Measurements from ENCODE around the gene TSPO2.
"Not testable (repeated sequence)": the region's sequence is repeated elsewhere in the genome, so short reads cannot be mapped to it uniquely, and the experiment has no call there.

Gene TSPO2, protein sequence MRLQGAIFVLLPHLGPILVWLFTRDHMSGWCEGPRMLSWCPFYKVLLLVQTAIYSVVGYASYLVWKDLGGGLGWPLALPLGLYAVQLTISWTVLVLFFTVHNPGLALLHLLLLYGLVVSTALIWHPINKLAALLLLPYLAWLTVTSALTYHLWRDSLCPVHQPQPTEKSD

GRCh38 chr6:41042226-41043055, at the start of gene TSPO2:
Gene TSPO2, plus strand, starts transcription at chr6:41042467. Its CDS starts 519 bp downstream, at chr6:41042986.
- DNase-seq (ENCODE audit: low spot score) = no peak

DNA sequence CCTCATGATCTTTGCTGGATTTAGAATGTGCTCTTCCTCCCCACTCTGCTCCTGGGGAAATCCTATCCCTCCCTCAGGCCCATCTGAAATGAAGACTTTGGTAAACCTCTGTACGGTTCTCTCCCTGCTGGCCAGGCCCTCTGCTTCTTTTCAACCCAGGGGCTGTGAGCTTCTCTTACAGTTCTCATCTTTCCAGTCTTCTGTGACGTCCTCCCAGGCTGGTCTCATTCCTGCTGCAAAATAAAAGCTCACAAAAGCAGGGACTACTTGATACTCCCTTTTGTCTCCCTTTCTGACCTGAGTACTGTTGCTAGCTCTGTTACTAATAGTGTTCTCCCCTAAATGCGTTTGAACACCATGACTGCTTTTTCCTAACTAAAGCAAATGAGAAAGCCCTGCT, 49.5 kb upstream of the TSPO2 start:
- DNase-seq (ENCODE audit: low spot score) = no peak

- no peak for DNase-seq (ENCODE audit: low spot score)
Measured at GRCh38 chr6:40996591-40997233, 45.6 kb upstream of the TSPO2 start.

- DNase-seq (ENCODE audit: low spot score) = peak; percentile 21
Measured at GRCh38 chr6:40997234-40997957, 44.9 kb upstream of the TSPO2 start.

- no peak for DNase-seq (ENCODE audit: low spot score)
Measured at GRCh38 chr6:40998661-40999060, 43.6 kb upstream of the TSPO2 start.

- DNase-seq (ENCODE audit: low spot score) = peak; percentile 13
Measured at GRCh38 chr6:40999569-40999968, 42.7 kb upstream of the TSPO2 start.

- no peak for DNase-seq (ENCODE audit: low spot score)
Measured at GRCh38 chr6:41000248-41000647, 42.0 kb upstream of the TSPO2 start.

GRCh38 chr6:41002168-41002567, 40.1 kb upstream of the TSPO2 start:
- DNase-seq (ENCODE audit: low spot score) = no peak

GRCh38 chr6:41006217-41006616, 36.0 kb upstream of the TSPO2 start:
- peak; percentile 24 for DNase-seq (ENCODE audit: low spot score)

DNA sequence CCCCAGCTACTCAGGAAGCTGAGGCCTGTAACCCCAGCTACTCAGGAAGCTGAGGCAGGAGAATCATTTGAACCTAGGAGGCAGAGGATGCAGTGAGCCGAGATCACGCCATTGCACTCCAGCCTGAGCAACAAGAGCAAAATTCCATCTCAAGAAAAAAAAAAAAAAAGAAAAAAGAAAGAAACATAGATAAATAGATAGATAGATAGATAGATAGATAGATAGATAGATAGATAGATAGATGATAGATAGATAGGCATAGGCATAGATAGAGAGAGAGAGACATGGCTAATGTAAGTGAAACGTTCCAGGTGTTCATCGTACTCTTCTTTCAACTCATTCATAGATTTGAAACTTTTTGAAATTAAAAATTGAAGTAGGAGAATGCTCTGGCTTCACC, 35.3 kb upstream of the TSPO2 start:
- DNase-seq (ENCODE audit: low spot score) = not testable (repeated sequence)

- no peak for DNase-seq (ENCODE audit: low spot score)
Measured at GRCh38 chr6:41008011-41008410, 34.3 kb upstream of the TSPO2 start.

DNA sequence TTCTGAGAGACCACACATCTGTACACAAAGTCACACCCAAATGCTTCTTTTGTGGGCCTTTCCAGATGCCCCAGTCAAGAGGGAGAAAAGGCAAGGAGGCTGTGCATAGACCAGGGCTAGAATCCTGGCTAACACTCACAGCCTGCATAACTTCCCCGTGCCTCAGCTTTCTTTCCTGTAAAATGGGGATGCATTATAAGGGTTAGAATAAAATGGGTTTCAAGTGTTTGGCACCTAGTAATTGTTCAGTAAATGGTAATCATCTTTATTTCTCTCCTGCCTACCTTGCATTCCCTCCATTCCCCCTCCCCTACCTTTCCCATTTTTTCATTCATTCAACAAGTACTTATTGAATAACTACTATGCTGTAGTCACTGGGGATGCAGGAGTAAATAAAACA, 32.6 kb upstream of the TSPO2 start:
- no peak for DNase-seq (ENCODE audit: low spot score)

DNA sequence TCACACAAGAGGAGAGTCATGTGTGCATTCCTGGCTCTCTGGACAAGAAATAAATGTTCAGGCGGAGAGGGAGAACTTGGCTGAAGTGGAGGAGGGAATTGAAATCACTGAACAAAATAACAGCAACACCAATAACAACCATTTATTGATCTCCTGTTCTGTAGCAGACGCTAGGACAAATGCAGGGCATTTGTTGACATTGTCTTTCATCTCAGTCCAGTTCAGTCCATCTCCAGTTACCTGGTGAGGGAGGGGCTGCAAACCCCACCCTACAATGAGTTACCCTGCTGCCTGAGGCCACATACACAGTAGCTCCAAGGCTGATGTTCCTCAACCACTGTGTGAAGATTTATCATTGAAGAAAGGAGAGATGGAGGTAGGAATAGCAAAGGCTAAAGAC, 30.6 kb upstream of the TSPO2 start:
- no peak for DNase-seq (ENCODE audit: low spot score)

DNA sequence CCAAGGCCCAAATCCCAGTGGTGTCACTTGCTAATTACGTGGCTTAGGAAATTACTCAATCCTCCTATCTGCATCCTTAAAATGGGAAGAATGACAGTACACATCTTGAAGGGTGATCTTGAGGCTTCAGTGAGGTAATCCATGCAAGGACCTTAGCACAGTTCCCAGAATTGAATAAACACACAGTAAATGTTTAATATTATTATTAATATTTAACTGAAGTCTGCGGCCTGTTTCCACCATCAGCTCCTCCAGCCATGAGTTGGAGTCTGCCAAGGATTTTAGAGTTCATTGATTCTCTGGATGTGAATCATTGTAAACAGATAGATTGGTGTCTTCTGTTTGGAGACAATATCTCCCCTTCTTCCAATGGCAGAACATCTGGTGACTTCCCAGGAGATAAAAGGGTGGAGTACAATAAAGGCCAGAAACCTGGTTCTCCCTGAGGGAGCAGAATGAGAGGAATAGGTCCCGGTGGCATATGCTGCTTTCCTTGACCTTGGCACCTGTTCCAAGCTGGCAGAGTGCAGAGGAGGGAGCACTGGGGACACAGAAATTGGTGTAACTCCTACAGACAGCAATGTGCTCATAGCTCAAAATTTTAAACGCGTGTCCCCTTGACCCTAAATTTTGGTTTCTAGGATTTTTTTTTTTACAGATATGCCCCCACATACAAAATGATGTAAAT, 28.7 kb upstream of the TSPO2 start:
- no peak for DNase-seq (ENCODE audit: low spot score)

DNA sequence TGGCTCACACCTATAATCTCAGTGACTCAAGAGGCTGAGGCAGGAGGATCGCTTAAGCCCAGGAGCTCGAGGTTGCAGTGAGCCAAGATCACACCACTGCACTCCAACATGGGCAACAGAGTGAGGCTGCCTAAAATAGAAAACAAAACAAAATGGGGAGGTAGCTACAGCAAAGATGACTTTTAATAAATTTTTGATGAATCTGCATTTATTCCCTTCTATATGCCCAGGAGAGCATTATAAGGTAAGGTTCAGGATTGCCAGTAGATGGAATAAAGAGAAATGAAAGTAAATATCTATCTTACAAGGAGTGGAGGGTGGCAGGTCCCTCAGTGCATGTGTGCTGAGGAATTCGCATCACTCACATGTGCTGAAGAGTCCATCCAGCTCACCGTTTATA, 27.5 kb upstream of the TSPO2 start:
- no peak for DNase-seq (ENCODE audit: low spot score)

- DNase-seq (ENCODE audit: low spot score) = not testable (repeated sequence)
Measured at GRCh38 chr6:41015860-41016259, 26.4 kb upstream of the TSPO2 start.

- DNase-seq (ENCODE audit: low spot score) = no peak
Measured at GRCh38 chr6:41017663-41018062, 24.6 kb upstream of the TSPO2 start.

DNA sequence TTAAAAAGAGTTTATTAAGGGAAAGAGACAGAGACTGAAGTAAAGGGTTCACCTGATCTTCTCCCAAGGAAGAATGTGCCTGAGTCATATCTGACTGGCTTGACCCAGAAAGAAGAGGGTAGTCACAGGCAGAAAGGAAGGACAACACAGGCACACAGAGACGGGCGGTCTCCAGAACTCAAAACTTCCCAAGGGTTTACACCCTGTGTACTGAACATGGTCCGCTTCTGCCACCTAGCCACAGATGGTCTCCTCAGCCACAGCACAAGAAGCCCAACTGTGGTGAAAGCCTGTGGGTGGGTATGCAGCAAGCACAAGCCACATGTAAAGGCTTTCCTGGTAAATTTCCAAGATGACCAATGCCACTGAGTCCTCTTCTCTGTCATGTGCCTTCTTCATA, 20.4 kb upstream of the TSPO2 start:
- no peak for DNase-seq (ENCODE audit: low spot score)

DNA sequence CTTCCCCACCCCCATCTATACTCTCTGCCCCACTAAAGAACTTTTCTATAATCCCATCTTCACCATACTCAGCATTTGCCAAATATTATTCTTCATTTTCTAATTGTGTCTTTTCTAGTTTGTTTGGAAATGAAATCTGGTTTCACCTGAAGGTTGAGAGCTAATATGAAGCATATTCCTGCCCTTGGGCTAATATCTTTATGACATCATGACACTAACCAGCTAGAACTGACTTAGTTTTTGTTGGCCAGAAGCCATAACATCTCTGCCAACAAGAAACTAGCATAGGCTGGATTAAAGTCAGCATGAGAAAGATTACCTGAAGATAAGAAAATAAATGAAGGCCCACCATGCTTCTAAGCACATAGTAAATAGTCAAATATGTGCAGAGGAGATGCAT, 20.0 kb upstream of the TSPO2 start:
- no peak for DNase-seq (ENCODE audit: low spot score)

DNA sequence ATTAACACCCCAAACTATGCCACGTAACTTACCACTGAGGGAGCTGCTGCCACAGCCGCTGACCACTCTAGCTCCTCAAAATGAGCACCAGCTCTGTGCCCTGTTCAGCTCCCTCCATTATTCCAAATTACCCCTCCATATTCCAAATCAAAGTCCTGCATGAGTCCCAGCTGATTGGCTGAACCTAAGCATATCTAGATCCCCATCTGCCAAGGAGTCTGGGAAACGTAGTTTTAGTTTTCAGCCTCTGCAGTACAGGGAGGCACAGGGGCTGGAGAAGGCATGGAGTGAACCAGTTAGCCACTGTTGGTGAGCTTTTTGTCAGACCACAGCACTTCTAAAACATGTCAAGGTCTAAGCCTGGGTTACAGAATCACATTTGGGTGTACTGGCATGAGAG, 19.2 kb upstream of the TSPO2 start:
- no peak for DNase-seq (ENCODE audit: low spot score)

- DNase-seq (ENCODE audit: low spot score) = no peak
Measured at GRCh38 chr6:41025966-41026530, 16.2 kb upstream of the TSPO2 start.

GRCh38 chr6:41027241-41027640, 15.0 kb upstream of the TSPO2 start:
- DNase-seq (ENCODE audit: low spot score) = no peak
